Activated CD8-positive, alpha-beta memory T cell treated with anti-CD3 and anti-CD28 coated beads, Interleukin-2, amount 50 U/mL, for 24 hours (primary cell): Measurements from ENCODE around the gene LTN1.

Experiments used
- DNase-seq: peaks from one replicate; pipeline ENCODE4 v3.0.0-alpha.2; 2020; ENCODE audit errors: extremely low read depth

LTN1 gene

GRCh38 chr21:28882345-28882744 is 110.3 kb downstream of the LTN1 start:
- DNase-seq: no peak
